EL (cell line): ENCODE results near the gene EIF2B4.

Experiments
- DNase-seq: peaks from one replicate; pipeline ENCODE4 v3.0.0-alpha.2; 2016

Gene EIF2B4

GRCh38 chr2:27370026-27370815 is at the start of gene EIF2B4, which contains the start of gene SNX17:
EIF2B4 (minus strand) TSS chr2:27370338; CDS start chr2:27370314, 24 bp downstream.
SNX17 (plus strand) TSS chr2:27370616; CDS start chr2:27370744, 128 bp downstream.
- DNase-seq, result peak; percentile 99

DNA sequence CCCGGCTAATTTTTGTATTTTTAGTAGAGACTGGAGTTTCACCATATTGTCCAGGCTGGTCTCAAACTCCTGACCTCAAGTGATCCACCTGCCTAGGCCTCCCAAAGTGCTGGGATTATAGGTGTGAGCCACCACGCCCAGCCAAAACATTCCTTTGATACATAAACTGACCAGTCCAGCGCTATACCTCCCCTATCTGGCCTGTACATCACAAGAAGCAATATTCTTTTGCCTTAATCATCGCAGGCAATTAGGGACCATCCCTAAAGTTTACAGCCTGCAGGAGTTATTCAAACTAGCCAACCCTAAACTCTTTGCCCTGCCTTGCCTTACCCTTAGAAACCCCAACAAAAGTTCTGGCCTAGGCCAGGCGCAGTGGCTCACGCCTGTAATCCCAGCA is 46.0 kb upstream of the EIF2B4 start:
- DNase-seq, result no peak

DNA sequence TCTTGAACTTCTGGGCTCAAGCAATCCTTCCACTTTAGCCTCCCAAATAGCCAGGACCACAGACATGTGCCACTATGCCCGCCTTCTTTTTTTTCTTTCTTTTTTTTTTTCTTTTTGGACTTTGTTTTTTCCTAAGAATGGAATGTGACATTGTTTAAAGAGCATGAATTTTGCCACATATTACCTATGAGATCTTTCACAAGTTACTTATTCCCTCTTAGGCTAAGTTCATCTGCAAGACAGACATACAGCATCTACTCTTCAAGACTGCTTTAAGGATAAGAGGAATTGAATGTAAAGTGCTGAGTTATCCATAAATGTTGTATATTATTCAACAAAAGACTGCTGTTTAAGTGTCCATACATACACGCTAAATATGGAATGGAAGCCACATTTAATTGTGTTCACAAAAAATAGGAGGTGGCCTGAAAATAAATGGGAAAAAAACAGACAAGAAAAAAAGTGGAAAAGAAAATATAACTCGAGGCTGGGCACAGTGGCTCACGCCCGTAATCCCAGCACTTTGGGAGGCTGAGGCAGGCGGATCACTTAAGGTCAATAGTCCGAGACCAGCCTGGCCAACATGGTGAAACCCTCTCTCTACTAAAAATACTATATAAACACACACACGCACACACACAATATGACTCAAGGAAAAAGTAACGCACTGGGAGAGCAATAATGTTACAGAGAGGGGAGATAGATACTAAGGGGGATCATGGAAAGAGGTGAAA is 42.4 kb upstream of the EIF2B4 start:
- no peak for DNase-seq

GRCh38 chr2:27409321-27410073 is 39.4 kb upstream of the EIF2B4 start, which contains the start of gene PPM1G:
PPM1G (minus strand) TSS chr2:27409591; CDS start chr2:27409422, 169 bp downstream.
- peak; percentile 92 for DNase-seq

- peak; percentile 32 for DNase-seq
Observed at GRCh38 chr2:27408601-27409320, 38.6 kb upstream of the EIF2B4 start.

GRCh38 chr2:27407798-27408491 is 37.8 kb upstream of the EIF2B4 start:
- DNase-seq, result peak; percentile 54

DNA sequence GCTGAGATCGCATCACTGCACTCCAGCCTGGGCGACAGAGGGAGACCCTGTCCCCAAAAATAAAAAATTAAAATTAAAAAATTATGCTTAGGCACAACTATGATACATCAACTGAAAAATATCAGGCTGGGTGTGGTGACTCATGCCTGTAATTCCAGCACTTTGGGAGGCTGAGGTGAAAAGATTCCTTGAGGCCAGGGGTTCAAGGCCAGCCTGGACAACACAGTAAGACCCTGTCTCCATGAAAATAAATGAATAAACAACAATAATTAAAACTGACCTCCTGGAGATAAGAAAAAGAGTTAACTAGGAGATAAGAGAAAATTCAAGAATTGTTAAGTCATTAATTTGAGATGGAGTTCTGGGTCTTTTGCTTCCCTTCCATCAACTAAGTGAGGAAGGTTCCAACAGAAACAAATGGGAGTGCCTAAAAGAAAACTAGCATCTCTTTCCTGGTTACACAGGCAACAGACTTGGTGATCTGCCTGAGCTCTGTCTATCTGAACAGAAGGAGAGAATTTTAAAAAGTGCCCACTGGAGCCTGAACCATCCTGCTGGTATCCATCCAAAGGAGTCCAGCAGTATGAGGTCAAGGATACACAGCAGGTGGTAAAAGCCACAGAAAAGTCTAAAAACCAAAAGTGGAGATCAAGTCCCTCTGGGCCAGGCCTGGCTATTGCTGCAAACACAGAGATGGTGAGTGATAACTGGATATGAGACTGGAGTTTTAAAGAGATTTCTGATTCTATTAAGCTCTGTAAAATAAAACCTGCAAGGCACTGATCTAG is 30.4 kb upstream of the EIF2B4 start:
- DNase-seq, result peak; percentile 22

GRCh38 chr2:27398962-27399361 is 28.8 kb upstream of the EIF2B4 start:
- no peak for DNase-seq

- no peak for DNase-seq
Observed at GRCh38 chr2:27393225-27393624, 23.1 kb upstream of the EIF2B4 start.

GRCh38 chr2:27390822-27391679 is 20.9 kb upstream of the EIF2B4 start:
- no peak for DNase-seq

DNA sequence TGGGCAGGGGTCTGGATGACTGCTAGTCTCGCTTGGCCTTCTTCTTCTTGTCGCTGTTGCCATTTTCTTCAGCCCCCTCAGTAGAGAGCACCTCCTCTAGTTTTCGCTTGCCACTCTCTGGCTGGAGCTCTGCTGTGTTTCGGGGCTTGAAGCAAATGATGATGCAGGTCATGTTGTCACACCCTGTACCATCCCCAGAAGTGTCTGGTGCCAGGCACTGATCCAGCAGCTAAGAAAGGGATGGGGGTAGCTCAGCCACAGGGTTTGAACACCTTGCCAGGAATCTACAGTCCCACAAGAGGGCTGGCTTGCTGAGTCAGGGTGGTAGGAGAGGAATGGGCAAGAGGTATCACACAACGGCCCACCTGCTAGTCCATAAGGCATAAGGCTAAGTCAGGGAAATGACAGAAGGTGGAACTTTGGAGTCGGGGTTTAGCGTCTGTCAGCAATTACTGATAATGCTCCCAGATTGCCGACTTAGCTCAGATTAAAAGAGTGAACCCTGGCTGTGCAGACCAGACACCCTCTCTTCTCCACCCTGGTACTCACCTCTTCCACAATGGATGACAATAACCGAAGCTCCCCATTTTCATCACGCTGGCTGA is 11.5 kb upstream of the EIF2B4 start:
- DNase-seq, result no peak

DNA sequence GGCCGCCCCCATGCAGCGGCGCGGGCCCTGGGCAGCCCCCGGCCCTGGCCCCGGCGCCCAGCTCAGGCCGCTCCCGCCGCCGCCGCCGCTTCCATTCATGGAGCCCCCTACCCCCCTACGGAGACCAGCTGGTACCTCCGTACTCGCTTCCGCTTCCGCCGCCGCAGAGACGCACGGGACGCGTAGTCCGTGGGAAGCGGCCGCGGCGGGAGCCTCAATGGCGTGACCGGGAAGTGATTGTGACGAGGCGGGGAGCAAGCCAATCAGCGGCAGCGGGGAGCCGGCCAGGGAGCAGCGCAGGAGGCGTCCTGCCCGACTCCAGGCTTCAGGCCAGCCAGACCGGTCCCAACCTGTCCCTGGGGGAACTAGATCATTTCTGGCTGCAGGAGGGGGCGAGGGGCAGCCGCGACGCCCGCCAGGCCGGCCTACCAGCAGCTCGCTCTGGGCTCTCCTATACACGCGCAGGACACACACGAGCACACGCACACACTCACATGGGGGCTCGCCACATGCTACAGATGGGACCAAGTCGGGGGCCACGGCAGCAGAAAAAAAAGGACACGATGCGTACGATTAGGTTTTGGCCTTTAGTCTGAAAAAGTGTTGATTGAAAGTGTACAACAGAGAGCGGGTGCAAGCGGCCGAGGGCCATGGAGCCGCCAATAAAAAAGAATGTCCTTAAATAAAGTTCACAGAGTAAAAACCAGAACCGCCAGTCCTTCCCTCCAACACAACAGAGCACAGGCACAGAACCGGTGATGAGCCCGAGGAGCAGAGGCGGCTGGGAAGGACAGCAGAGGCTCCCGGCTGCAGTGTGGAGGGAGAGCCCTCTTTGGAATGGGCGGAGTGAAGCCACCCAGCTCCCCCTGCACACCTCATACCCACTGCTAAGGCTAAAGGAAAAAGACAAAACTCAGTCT is 10.7 kb upstream of the EIF2B4 start, which contains the start of gene ZNF513:
ZNF513 (minus strand) TSS at position 109 of the 920 bp plus-strand sequence. CDS start 208 bp downstream, outside the sequence.
- DNase-seq, result peak; percentile 92

- DNase-seq, result peak; percentile 42
Observed at GRCh38 chr2:27379836-27380625, 9.9 kb upstream of the EIF2B4 start.

- DNase-seq, result no peak
Observed at GRCh38 chr2:27379383-27379835, 9.3 kb upstream of the EIF2B4 start.

DNA sequence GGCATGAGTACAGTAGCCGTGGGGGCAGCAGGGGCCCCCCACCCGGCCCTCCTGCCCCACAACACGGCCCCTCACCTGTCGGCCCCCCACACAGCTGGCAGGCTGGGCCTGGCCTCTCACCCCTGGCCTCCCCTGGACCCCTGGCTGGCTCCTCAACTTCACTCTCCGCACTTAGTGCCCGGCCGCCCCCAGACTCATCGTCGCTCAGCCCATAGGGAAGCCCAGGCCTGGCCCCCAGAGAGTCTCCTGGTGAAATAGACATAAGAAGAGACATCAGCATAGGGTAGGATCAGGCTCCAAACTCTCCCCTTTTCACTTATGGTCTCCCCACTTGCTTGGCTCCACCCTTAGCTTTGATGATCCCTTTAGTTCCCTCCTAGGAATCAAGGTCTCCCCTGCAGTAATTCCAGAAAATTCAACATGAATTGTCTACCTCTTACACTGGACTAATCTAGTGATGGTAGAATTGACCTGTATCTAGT is 8.7 kb upstream of the EIF2B4 start:
- no peak for DNase-seq

DNA sequence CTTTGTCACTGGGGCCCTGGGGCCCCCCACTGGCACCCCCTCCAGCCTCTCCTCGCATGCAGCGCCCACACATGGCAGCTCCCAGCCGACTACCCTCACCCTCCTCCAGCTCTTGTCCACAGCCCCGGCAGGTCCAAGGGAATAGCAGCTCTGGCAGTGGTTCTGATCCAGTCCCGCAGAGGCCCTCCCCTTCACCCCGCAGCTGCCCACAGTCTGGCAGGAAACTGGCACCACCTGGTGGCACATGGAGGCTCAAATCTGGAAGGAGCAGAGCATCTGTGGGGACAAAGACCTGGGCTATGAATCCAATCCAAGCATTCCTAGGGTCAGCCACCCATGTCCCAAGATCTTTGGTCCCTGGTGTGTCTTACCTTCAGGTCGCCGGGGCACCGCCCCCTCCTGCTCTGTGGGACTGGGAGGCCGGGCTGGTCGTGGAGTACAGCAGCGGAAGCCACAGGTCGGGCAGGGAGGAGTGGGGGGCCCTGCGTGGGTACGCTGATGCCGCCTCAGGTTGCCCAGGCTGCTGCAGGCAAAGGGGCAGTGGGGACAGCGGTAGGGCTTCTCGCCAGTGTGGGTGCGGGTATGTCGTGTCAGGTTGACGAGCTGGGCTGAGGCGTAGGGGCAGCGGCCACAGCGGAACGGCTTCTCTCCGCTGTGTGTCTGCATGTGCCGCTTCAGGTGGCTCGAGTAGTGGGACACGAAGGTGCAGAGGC is 8.1 kb upstream of the EIF2B4 start:
- no peak for DNase-seq
